Measurements from ENCODE around the gene PDE6C. TPM values are rescaled to one million over a fixed set of nuclear protein-coding genes. Genes with fewer than 3 reads are reported as not detected.

The PDE6C gene
- total and polyA plus RNA-seq, 12 donors = not detected

- Histone ChIP-seq H3K9me3 (replicated peaks in 1 of 3) (peaks cover 0 to 4% (median 0%) of the 10 kb centered on the region in 3 donors), H3K4me1 (replicated peaks in 1 of 2) (peaks cover 5 to 20% of the 10 kb centered on the region in 2 donors), H3K27me3 (no peaks in the 10 kb centered on the region), H3K27ac (peak within 1 kb of the TSS; percentile 72 to 89 (median 79)), H3K4me3 (peak within 1 kb of the TSS; percentile 39 to 99 (median 82)), H3K36me3 (replicated peaks in 1 of 2) (peaks cover 0 to 21% of the 10 kb centered on the region in 2 donors)
- peak in 5 of 6 experiments; percentile 39 to 75 (median 50) for TF ChIP-seq CTCF (IDR thresholded peaks at IDR 0.05)
- TF ChIP-seq POLR2A (IDR thresholded peaks at IDR 0.05) = peak; percentile 61 to 73
- DNase-seq = peak; percentile 92 to 99 (median 95)
- intact Hi-C loops (cut with DNase I) = no loop called here
- WGBS, 4 donors = 0 to 1% (median 1%) methylated on average over 26 to 52 of the region's 52 CpGs
These were observed 90.1 kb downstream of the PDE6C start, which contains the start of gene FRA10AC1 for GRCh38 chr10:93702210-93703001. Gene FRA10AC1, minus strand, starts transcription at chr10:93702592. Its CDS starts 2,486 bp downstream, at chr10:93700106.

- peaks cover 5 to 20% of the 10 kb centered on the region in 2 donors for H3K4me1 ChIP-seq (replicated peaks in 1 of 2)
- H3K9me3 ChIP-seq (replicated peaks in 1 of 3) = peaks cover 0 to 4% (median 0%) of the 10 kb centered on the region in 3 donors
- peak overlapping the region; percentile 39 to 99 (median 82) for H3K4me3 ChIP-seq
- peak in 1 of 7 donors; percentile 22 for DNase-seq
- no peaks in the 10 kb centered on the region for H3K27me3 ChIP-seq
- no peak for TF ChIP-seq POLR2A (IDR thresholded peaks at IDR 0.05)
- no peak for TF ChIP-seq CTCF (IDR thresholded peaks at IDR 0.05)
- 1 to 4% (median 1%) methylated on average over 12 of the region's 12 CpGs for WGBS, 4 donors
- peak overlapping the region; percentile 72 to 89 (median 79) for H3K27ac ChIP-seq
- H3K36me3 ChIP-seq (replicated peaks in 1 of 2) = peaks cover 0 to 15% of the 10 kb centered on the region in 2 donors
- intact Hi-C loops (cut with DNase I) = no loop called here
These were observed 90.7 kb downstream of the PDE6C start for GRCh38 chr10:93703066-93703465.

DNA sequence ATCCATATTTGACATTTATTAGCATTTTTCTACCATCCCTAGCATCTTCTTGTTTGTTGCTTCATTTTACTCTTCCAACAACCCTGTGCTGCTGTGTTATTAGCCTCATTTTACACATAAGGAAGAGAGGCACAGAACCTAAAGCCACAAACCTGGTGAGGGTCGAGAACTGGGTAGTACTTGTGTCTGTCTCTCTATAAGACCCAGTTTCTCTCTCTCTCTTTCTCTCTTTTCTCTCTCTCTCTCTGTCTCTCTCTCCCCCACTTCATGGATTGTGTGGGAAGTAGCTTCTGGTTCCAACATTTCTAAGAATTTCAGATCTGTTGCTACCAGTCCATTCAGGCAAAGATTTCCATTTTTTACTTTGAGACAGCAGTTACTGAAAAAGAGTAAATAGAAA lies 91.5 kb downstream of the PDE6C start:
- Histone ChIP-seq H3K9me3 (replicated peaks in 1 of 3) (peaks cover 0 to 4% (median 0%) of the 10 kb centered on the region in 3 donors), H3K36me3 (replicated peaks in 1 of 2) (peaks cover 0 to 8% of the 10 kb centered on the region in 2 donors), H3K27me3 (no peaks in the 10 kb centered on the region), H3K27ac (no peak overlapping the region), H3K4me1 (replicated peaks in 1 of 2) (peaks cover 5 to 20% of the 10 kb centered on the region in 2 donors), H3K4me3 (no peak overlapping the region)
- WGBS, 4 donors = 52 to 71% (median 70%) methylated on average over 1 of the region's 1 CpG
- intact Hi-C loops (cut with DNase I) = no loop called here
- TF ChIP-seq CTCF (IDR thresholded peaks at IDR 0.05) = no peak
- TF ChIP-seq POLR2A (IDR thresholded peaks at IDR 0.05) = no peak
- no peak for DNase-seq

DNA sequence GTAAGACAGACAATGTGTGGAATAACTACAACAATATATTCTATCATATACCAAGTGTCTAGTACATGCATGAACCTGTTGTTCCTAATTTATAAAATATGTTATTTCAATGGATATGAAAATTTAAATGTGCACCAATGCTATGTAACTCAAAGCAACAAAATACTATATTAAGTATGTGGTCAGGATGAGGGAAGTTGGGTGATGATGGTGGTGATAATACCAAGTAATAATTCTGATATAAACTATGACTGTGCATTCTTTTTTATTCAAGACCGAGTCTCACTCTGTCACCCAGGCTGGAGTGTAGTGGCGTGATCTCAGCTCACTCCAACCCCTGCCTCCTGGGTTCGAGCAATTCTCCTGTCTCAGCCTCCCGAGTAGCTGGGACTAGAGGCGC lies 92.1 kb downstream of the PDE6C start:
- no peak for DNase-seq
- Histone ChIP-seq H3K4me1 (replicated peaks in 1 of 2) (peaks cover 5 to 20% of the 10 kb centered on the region in 2 donors), H3K9me3 (replicated peaks in 1 of 3) (peaks cover 0 to 4% (median 0%) of the 10 kb centered on the region in 3 donors), H3K36me3 (replicated peaks in 1 of 2) (peaks cover 0 to 2% of the 10 kb centered on the region in 2 donors), H3K4me3 (no peak overlapping the region), H3K27me3 (no peaks in the 10 kb centered on the region), H3K27ac (no peak overlapping the region)
- TF ChIP-seq CTCF (IDR thresholded peaks at IDR 0.05) = no peak
- TF ChIP-seq POLR2A (IDR thresholded peaks at IDR 0.05) = no peak
- 85 to 91% (median 88%) methylated on average over 5 of the region's 5 CpGs for WGBS, 4 donors
- intact Hi-C loops (cut with DNase I) = no loop called here

All from adrenal gland (tissue), 12 donors.